Left lobe of liver (tissue), 2 donors: ENCODE data around the gene ASPHD1. TPM values are rescaled to one million over a fixed set of nuclear protein-coding genes. Genes with fewer than 3 reads are reported as not detected.
"Not testable (repeated sequence)": the region's sequence is repeated elsewhere in the genome, so short reads cannot be mapped to it uniquely, and the experiment has no call there.

ENCODE experiments used
- ATAC-seq: fragments of 200-7000 bp; cut with Tn5 transposase; one replicate; pipeline ENCODE4 v1.9.1; 2020; ENCODE audit warnings: mild to moderate bottlenecking, moderate library complexity
- DNase-seq: peaks from one replicate; pipeline ENCODE4 v3.0.0-alpha.2; 2020; ENCODE audit warnings: low spot score
- total RNA-seq: library from RNA; stranded (reverse); gene quantifications from one replicate; pipeline ENCODE4 v1.2.1, GENCODE V29; 2021
- donor health status: DM: no; HTN: no; CAD: no; lungs with moderate emphysema.
- donor health status: DM: no; HTN: yes; CAD: no.

The ASPHD1 gene
- total RNA-seq, 1 donor from 2014 or later: 0.13 TPM

- DNase-seq (no peak), ATAC-seq (no peak)
Measured at GRCh38 chr16:29927070-29927905, 27.0 kb downstream of the ASPHD1 start.

DNA sequence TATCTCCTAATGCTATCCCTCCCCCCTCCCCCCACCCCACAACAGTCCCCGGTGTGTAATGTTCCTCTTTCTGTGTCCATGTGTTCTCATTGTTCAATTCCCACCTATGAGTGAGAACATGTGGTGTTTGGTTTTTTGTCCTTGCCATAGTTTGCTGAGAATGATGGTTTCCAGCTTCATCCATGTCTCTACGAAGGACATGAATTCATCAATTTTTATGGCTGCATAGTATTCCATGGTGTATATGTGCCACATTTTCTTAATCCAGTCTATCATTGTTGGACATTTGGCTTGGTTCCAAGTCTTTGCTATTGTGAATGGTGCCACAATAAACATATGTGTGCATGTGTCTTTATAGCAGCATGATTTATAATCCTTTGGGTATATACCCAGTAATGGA, 31.5 kb downstream of the ASPHD1 start:
- not testable (repeated sequence) for ATAC-seq, DNase-seq

GRCh38 chr16:29940656-29941055, 40.4 kb downstream of the ASPHD1 start:
- ATAC-seq (no peak), DNase-seq (no peak)

GRCh38 chr16:29943846-29944799, 43.8 kb downstream of the ASPHD1 start:
- no peak for ATAC-seq
- no peak for DNase-seq

DNA sequence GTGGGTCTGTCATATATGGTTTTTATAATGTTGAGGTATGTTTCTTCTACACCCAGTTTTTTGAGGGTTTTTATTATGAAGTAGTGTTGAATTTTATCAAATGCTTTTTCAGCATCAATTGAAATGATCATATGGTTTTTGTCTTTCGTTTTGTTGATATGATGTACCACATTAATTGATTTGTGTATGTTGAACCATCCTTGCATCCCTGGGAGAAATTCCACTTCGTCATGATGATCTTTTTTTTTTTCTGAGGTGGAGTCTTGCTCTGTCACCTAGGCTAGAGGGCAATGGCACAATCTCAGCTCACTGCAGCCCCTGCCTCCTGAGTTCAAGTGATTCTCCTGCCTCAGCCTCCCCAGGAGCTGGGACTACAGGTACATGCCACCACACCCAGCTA, 47.6 kb downstream of the ASPHD1 start:
- DNase-seq: no peak
- ATAC-seq: no peak

- DNase-seq: no peak
- no peak for ATAC-seq
Measured at GRCh38 chr16:29950806-29951461, 50.6 kb downstream of the ASPHD1 start.

DNA sequence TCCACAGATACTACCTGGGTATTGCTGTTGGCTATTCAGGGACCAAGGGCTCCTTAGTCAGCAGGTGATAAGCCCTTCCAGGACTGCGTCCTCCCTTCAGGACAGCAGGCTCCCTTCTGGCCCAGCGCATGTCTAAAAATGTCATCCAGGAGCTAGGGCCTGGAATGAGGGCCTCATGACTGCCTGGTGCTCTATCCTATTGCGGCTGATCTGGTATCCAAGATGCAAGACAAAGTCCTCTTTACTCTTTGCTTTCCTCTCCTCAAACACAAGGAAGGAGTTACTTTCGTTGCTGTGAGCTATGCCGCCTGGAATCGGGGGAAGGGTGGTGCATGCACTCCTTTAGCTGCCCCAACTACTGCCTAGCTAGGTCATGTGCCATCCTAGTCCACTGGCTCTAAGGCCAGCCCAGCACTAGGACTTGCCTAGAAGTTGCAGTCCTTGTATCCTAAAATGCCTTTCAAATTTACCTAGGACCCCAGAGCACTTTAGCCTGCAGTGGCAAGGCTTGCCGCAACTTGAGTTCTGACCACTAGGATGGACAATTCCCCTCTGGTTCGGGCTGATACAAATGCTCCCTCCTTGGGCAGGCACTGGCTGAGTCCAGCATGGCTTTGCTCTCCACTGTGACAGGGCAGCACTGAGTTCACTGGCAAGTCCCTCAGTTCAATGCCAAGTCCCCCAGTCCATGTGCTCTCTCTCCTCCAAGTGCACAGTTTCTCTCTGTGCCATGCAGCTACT, 51.5 kb downstream of the ASPHD1 start:
- DNase-seq (no peak), ATAC-seq (no peak)

Other genes with a start within 250 kb of the ASPHD1 start
- gene SPN, start 237.2 kb upstream of the ASPHD1 start, total RNA-seq: 1.3 TPM
- 143 TPM for gene QPRT, start 221.3 kb upstream of the ASPHD1 start, total RNA-seq
- gene C16orf54, start 154.5 kb upstream of the ASPHD1 start, total RNA-seq: 0.53 TPM
- 1.3 TPM for gene ZG16, start 122.2 kb upstream of the ASPHD1 start, total RNA-seq
- gene KIF22, start 109.7 kb upstream of the ASPHD1 start, total RNA-seq: 27.2 TPM
- 101 TPM for gene MAZ, start 94.0 kb upstream of the ASPHD1 start, total RNA-seq
- gene PRRT2, start 88.3 kb upstream of the ASPHD1 start, total RNA-seq: 0.33 TPM
- 11.9 TPM for gene PAGR1, start 84.3 kb upstream of the ASPHD1 start, total RNA-seq
- 44.4 TPM for gene MVP, start 80.0 kb upstream of the ASPHD1 start, total RNA-seq
- gene CDIPT, start 37.3 kb upstream of the ASPHD1 start, total RNA-seq: 53.1 TPM
- 0.55 TPM for gene SEZ6L2, start 938 bp upstream of the ASPHD1 start, total RNA-seq
- gene KCTD13, start 25.7 kb downstream of the ASPHD1 start, total RNA-seq: 9.8 TPM
- gene TMEM219, start 61.6 kb downstream of the ASPHD1 start, total RNA-seq: 71.0 TPM
- gene TAOK2, start 73.4 kb downstream of the ASPHD1 start, total RNA-seq: 21.1 TPM
- 9.2 TPM for gene HIRIP3, start 95.1 kb downstream of the ASPHD1 start, total RNA-seq
- 34.7 TPM for gene INO80E, start 95.8 kb downstream of the ASPHD1 start, total RNA-seq
- 0.15 TPM for gene DOC2A, start 110.5 kb downstream of the ASPHD1 start, total RNA-seq
- gene C16orf92, start 122.7 kb downstream of the ASPHD1 start, total RNA-seq: not detected
- gene TLCD3B, start 130.8 kb downstream of the ASPHD1 start, total RNA-seq: 0.13 TPM
- 176 TPM for gene ALDOA, start 165.3 kb downstream of the ASPHD1 start, total RNA-seq
- gene PPP4C, start 175.5 kb downstream of the ASPHD1 start, total RNA-seq: 51.0 TPM
- 0.86 TPM for gene TBX6, start 191.4 kb downstream of the ASPHD1 start, total RNA-seq
- gene YPEL3, start 195.7 kb downstream of the ASPHD1 start, total RNA-seq: 20.9 TPM
- gene GDPD3, start 213.0 kb downstream of the ASPHD1 start, total RNA-seq: 1.4 TPM
- 12.3 TPM for gene MAPK3, start 222.7 kb downstream of the ASPHD1 start, total RNA-seq